CD4-positive, alpha-beta T cell treated with Interleukin-10 for 1 hour (primary cell): ENCODE data around the gene TENM4.
"Not testable (repeated sequence)": the region's sequence is repeated elsewhere in the genome, so short reads cannot be mapped to it uniquely, and the experiment has no call there.

Experiments used
- DNase-seq: peaks from one replicate; pipeline ENCODE4 v3.0.0-alpha.2; 2020

Gene TENM4

GRCh38 chr11:78920329-78920728 is 520.5 kb downstream of the TENM4 start:
- no peak for DNase-seq

GRCh38 chr11:78916759-78917158 is 524.1 kb downstream of the TENM4 start:
- no peak for DNase-seq

GRCh38 chr11:78914503-78914902 is 526.3 kb downstream of the TENM4 start:
- DNase-seq, result no peak

- DNase-seq, result no peak
Observed at GRCh38 chr11:78912778-78913177, 528.1 kb downstream of the TENM4 start.

GRCh38 chr11:78910322-78910721 is 530.5 kb downstream of the TENM4 start:
- DNase-seq, result no peak

GRCh38 chr11:78909386-78909785 is 531.4 kb downstream of the TENM4 start:
- DNase-seq, result no peak

- no peak for DNase-seq
Observed at GRCh38 chr11:78907636-78908035, 533.2 kb downstream of the TENM4 start.

- no peak for DNase-seq
Observed at GRCh38 chr11:78906566-78906965, 534.3 kb downstream of the TENM4 start.

GRCh38 chr11:78905756-78906155 is 535.1 kb downstream of the TENM4 start:
- no peak for DNase-seq

- DNase-seq, result no peak
Observed at GRCh38 chr11:78902771-78903507, 537.9 kb downstream of the TENM4 start.

GRCh38 chr11:78901831-78902230 is 539.0 kb downstream of the TENM4 start:
- DNase-seq, result no peak

GRCh38 chr11:78898266-78898775 is 542.5 kb downstream of the TENM4 start:
- no peak for DNase-seq

- no peak for DNase-seq
Observed at GRCh38 chr11:78893996-78894395, 546.8 kb downstream of the TENM4 start.

- DNase-seq, result no peak
Observed at GRCh38 chr11:78889698-78890097, 551.1 kb downstream of the TENM4 start.

- no peak for DNase-seq
Observed at GRCh38 chr11:78886616-78887015, 554.2 kb downstream of the TENM4 start.

- no peak for DNase-seq
Observed at GRCh38 chr11:78884761-78885160, 556.1 kb downstream of the TENM4 start.

GRCh38 chr11:78883506-78883905 is 557.3 kb downstream of the TENM4 start:
- no peak for DNase-seq

- DNase-seq, result not testable (repeated sequence)
Observed at GRCh38 chr11:78879094-78879980, 561.5 kb downstream of the TENM4 start.

GRCh38 chr11:78878631-78879030 is 562.2 kb downstream of the TENM4 start:
- no peak for DNase-seq

GRCh38 chr11:78876676-78877075 is 564.2 kb downstream of the TENM4 start:
- no peak for DNase-seq

- DNase-seq, result no peak
Observed at GRCh38 chr11:78870655-78871054, 570.2 kb downstream of the TENM4 start.

- no peak for DNase-seq
Observed at GRCh38 chr11:78869293-78869692, 571.5 kb downstream of the TENM4 start.

GRCh38 chr11:78868563-78868962 is 572.3 kb downstream of the TENM4 start:
- no peak for DNase-seq
